GM12872 (cell line): ENCODE results near the gene CRYBG3.

Experiments used
- TF ChIP-seq, protein P1 (sequence below): IDR thresholded peaks from 3 replicates; pipeline ENCODE4 v1.5.1; 2011; ENCODE audit warnings: low read depth, mild to moderate bottlenecking, low read length, moderate library complexity; ENCODE audit not compliant: insufficient read depth

CRYBG3 gene

DNA sequence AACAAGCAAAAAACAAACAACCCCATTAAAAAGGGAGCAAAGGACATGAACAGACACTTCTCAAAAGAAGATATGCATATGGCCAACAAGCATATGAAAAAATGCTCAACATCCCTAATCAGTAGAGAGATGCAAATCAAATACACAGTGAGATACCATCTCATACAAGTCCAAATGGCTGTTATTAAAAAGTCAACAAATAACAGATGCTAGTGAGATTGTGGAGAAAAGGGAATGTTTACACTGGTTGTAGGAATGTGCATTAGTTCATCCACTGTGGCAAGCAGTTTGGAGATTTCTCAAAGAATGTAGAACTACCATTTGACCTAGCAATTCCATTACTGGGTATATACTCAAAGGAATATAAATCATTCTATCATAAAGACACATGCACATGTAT, 105.9 kb downstream of the CRYBG3 start:
- TF ChIP-seq, protein P1, sequence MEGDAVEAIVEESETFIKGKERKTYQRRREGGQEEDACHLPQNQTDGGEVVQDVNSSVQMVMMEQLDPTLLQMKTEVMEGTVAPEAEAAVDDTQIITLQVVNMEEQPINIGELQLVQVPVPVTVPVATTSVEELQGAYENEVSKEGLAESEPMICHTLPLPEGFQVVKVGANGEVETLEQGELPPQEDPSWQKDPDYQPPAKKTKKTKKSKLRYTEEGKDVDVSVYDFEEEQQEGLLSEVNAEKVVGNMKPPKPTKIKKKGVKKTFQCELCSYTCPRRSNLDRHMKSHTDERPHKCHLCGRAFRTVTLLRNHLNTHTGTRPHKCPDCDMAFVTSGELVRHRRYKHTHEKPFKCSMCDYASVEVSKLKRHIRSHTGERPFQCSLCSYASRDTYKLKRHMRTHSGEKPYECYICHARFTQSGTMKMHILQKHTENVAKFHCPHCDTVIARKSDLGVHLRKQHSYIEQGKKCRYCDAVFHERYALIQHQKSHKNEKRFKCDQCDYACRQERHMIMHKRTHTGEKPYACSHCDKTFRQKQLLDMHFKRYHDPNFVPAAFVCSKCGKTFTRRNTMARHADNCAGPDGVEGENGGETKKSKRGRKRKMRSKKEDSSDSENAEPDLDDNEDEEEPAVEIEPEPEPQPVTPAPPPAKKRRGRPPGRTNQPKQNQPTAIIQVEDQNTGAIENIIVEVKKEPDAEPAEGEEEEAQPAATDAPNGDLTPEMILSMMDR: no peak

GRCh38 chr3:97928986-97929385, 107.2 kb downstream of the CRYBG3 start:
- TF ChIP-seq, protein P1: no peak

- TF ChIP-seq, protein P1: no peak
These were observed 108.2 kb downstream of the CRYBG3 start for GRCh38 chr3:97930018-97930417.

- TF ChIP-seq, protein P1: no peak
These were observed 109.4 kb downstream of the CRYBG3 start for GRCh38 chr3:97931218-97931617.

DNA sequence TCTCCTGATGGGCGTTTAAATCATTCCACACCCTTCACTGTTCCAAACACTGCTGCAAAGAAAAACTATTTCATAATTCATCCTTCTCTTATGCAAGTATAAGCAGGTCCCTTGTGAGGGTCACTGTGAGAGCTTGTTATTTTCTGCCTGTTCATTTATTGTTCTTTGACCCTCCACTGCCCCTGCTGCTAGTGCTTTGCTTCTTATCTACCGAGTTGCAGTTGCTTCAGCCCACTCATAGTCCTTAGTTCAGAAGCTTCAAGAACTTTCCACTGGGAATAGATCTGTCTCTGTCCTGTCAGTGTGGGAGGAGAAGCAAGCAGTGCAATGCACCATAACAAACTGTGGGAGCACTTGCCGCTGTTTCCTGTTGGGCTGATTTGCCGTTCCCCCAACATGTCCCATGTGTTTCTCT, 110.6 kb downstream of the CRYBG3 start:
- TF ChIP-seq, protein P1: no peak

- TF ChIP-seq, protein P1: no peak
These were observed 113.3 kb downstream of the CRYBG3 start for GRCh38 chr3:97934980-97935695.

DNA sequence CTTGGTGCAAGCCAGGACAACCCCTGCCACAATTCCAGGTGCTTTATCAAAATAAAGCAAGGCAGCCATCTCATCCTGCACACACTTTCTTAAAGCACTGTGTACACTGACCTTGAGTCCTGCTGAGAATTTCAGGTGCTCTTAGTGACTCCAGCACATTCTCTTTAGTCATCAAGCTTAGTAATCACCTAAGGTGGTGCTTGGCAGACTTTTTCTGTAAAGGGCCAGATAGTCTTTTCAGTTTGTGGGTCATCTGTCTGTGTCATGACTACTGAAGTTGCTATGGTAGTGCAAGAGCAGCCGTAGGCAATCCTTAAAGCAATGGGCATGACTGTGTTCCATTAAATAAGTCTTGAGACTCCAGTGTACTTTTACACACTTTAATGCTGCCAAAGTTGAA, 114.0 kb downstream of the CRYBG3 start:
- TF ChIP-seq, protein P1: no peak

DNA sequence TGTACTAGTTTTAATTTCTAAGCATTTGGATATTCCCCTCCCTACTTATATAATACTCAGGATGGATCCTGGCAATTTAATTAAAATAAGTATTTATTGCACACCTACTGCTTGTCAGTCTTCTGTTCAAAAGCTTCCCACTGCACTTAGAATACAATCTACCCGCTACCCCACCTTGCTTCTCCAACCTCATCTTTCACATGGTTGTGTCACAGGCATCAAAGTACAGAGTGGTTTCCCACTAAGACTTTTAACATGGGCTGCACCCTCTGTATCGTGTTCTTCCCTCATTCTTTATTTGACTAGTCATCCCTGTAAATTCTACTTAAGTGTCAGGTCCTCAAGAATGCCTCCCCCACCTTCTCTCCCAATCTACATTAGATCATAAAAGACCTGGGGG, 115.4 kb downstream of the CRYBG3 start:
- TF ChIP-seq, protein P1: no peak
